OCI-LY3 (cell line): ENCODE results near the gene CATSPER4.

ENCODE experiments used
- CTCF ChIP-seq: fragments of 200-600, 300-600 bp; sonication (generic); IDR thresholded peaks from 2 replicates; pipeline ENCODE4 v1.5.1; 2014; ENCODE audit warnings: antibody characterized with exemption, low read length, low read depth
- EZH2phosphoT487 ChIP-seq: fragments of 200-600 bp; shearing (Covaris generic); IDR thresholded peaks from 2 replicates; pipeline ENCODE4 v1.6.1; 2018; ENCODE audit warnings: antibody characterized with exemption, mixed run types, low read depth

GRCh38 chr1:26175346-26175745, 15.1 kb upstream of the CATSPER4 start:
- no peak for TF ChIP-seq CTCF
- no peak for TF ChIP-seq EZH2phosphoT487
